A549 (cell line): ENCODE measurements around the gene PODXL2. TPM values are rescaled to one million over a fixed set of nuclear protein-coding genes. Genes with fewer than 3 reads are reported as not detected.

ENCODE experiments used
- ATAC-seq, 2 experiments: fragments of 200-7000 bp in 1 of 2; fragments of >200 bp in 1 of 2; cut with Nextera tagmentation in 1 of 2; cut with Tn5 transposase in 1 of 2; 3 replicates each; pipeline versions ENCODE4 v1.8.0 to v1.9.1; 2018 to 2020; ENCODE audit warnings: mild to moderate bottlenecking in 1 of 2, moderate library complexity in 1 of 2
- CTCF ChIA-PET: fragments of 300-600 bp; sonication (Branson Sonifier 250); formaldehyde crosslinking; extraction: SDS; loops from one replicate; lab custom pipeline; 2021; ENCODE audit warnings: antibody characterized with exemption, inconsistent platforms; lab: Yijun Ruan, JAX
- POLR2A ChIA-PET: fragments of 350-600 bp; formaldehyde crosslinking; extraction: SDS; loops from one replicate; lab custom pipeline; 2021; ENCODE audit warnings: antibody characterized with exemption, inconsistent platforms; lab: Yijun Ruan, JAX
- DNase-seq, 2 experiments: peaks; one replicate each; pipeline versions ENCODE4 v3.0.0 to v3.0.0-alpha.2; 2011 to 2016; ENCODE audit warnings: low read depth in 1 of 2, low spot score in 1 of 2
- FAIRE-seq: peaks from 2 replicates; lab custom pipeline; 2011; peaks lifted over from hg19 to GRCh38; lab: Jason Lieb, UNC
- H3K27ac ChIP-seq, 2 experiments: fragments of >200 bp; sonication (Bioruptor Twin); formaldehyde crosslinking; 3 replicates each; pipeline ENCODE4 v1.5.1; 2016 to 2017
- H3K4me1 ChIP-seq: fragments of >200 bp; sonication (Bioruptor Twin); formaldehyde crosslinking; 3 replicates; pipeline ENCODE4 v1.6.1; 2016
- H3K4me2 ChIP-seq: fragments of >200 bp; sonication (Bioruptor Twin); formaldehyde crosslinking; 3 replicates; pipeline ENCODE4 v1.6.1; 2016
- H3K4me3 ChIP-seq: fragments of >200 bp; sonication (Bioruptor Twin); formaldehyde crosslinking; 3 replicates; pipeline ENCODE4 v1.5.1; 2016
- H3K9me3 ChIP-seq: fragments of >200 bp; sonication (Bioruptor Twin); formaldehyde crosslinking; 3 replicates; pipeline ENCODE4 v1.6.1; 2016
- ATOH8 ChIP-seq: fragments of 250-450 bp; sonication (Bioruptor Pico); IDR thresholded peaks from 2 replicates; pipeline ENCODE4 v1.5.0; 2020; ENCODE audit warnings: low read depth, mild to moderate bottlenecking, moderate library complexity
- BCL3 ChIP-seq: fragments of >200 bp; sonication (Bioruptor Twin); formaldehyde crosslinking; IDR thresholded peaks from 3 replicates; pipeline ENCODE4 v1.6.1; 2016
- E2F6 ChIP-seq: IDR thresholded peaks from 2 replicates; pipeline ENCODE4 v1.6.1; 2012; ENCODE audit warnings: low read depth, borderline replicate concordance
- FOSB ChIP-seq: fragments of 250-450 bp; sonication (Bioruptor Pico); IDR thresholded peaks from 2 replicates; pipeline ENCODE4 v1.5.0; 2020; ENCODE audit warnings: mild to moderate bottlenecking, moderate library complexity
- FOSL2 ChIP-seq, 2 experiments: fragments of 450-650 bp in 1 of 2; fragments of >200 bp in 1 of 2; sonication (Bioruptor Twin) in 1 of 2; formaldehyde crosslinking; IDR thresholded peaks; 2 replicates each; pipeline versions ENCODE4 v1.5.0 to v1.6.1; 2016 to 2020; ENCODE audit warnings: mild to moderate bottlenecking in 1 of 2, moderate library complexity in 1 of 2
- GATA3 ChIP-seq: IDR thresholded peaks from 2 replicates; pipeline ENCODE4 v1.6.1; 2012; ENCODE audit warnings: borderline replicate concordance
- HEYL ChIP-seq: fragments of 250-450 bp; sonication (Bioruptor Pico); IDR thresholded peaks from 2 replicates; pipeline ENCODE4 v1.8.0; 2021; ENCODE audit warnings: mild to moderate bottlenecking, moderate library complexity
- HOXA7 ChIP-seq: fragments of 250-450 bp; sonication (Bioruptor Pico); IDR thresholded peaks from 2 replicates; pipeline ENCODE4 v1.5.0; 2020; ENCODE audit warnings: mild to moderate bottlenecking, moderate library complexity
- JUN ChIP-seq, 2 experiments: fragments of >200 bp; sonication (Bioruptor Twin); formaldehyde crosslinking; IDR thresholded peaks; 2 replicates in 1 of 2; 3 replicates in 1 of 2; pipeline ENCODE4 v1.6.1; 2016 to 2017
- MAFK ChIP-seq: fragments of 450-650 bp; IDR thresholded peaks from 2 replicates; pipeline ENCODE4 v1.6.1; 2014; ENCODE audit not compliant: partially characterized antibody
- MAX ChIP-seq: IDR thresholded peaks from 2 replicates; pipeline ENCODE4 v1.6.1; 2012
- MAZ ChIP-seq: fragments of 150-350 bp; IDR thresholded peaks from 2 replicates; pipeline ENCODE4 v1.6.1; 2014; ENCODE audit warnings: antibody characterized with exemption, low read depth, low read length, borderline replicate concordance
- NPAS2 ChIP-seq: fragments of 250-450 bp; sonication (Bioruptor Pico); IDR thresholded peaks from 2 replicates; pipeline ENCODE4 v1.8.0; 2022; ENCODE audit warnings: mild to moderate bottlenecking, moderate library complexity, borderline replicate concordance
- PHF8 ChIP-seq: fragments of 200-600 bp; sonication (generic); IDR thresholded peaks from 2 replicates; pipeline ENCODE4 v1.6.1; 2016; ENCODE audit warnings: low read depth, mild to moderate bottlenecking, antibody characterized with exemption, moderate library complexity, borderline replicate concordance
- POLR2A ChIP-seq: IDR thresholded peaks from 2 replicates; pipeline ENCODE4 v1.6.1; 2012; ENCODE audit warnings: mild to moderate bottlenecking, low read length
- RCOR1 ChIP-seq: fragments of 150-350 bp; IDR thresholded peaks from 2 replicates; pipeline ENCODE4 v1.6.1; 2014; ENCODE audit warnings: antibody characterized with exemption, low read length, low read depth
- RFX5 ChIP-seq: fragments of 450-650 bp; IDR thresholded peaks from 2 replicates; pipeline ENCODE4 v1.7.1; 2014; ENCODE audit warnings: antibody characterized with exemption, mild to moderate bottlenecking, moderate library complexity
- RNF2 ChIP-seq: fragments of 200-600 bp; sonication (generic); IDR thresholded peaks from 2 replicates; pipeline ENCODE4 v1.6.1; 2016; ENCODE audit warnings: low read depth, mild to moderate bottlenecking, antibody characterized with exemption, moderate library complexity, borderline replicate concordance
- WGBS: methylation state at CpG from one replicate; pipeline ENCODE4 v1.1.6; 2017; ENCODE audit errors: missing lambda C conversion rate; 5-methylcytosine and 5-hydroxymethylcytosine counted together
- polyA plus RNA-seq, 4 experiments: library from polyadenylated mRNA; depleted of rRNA in 3 of 4; stranded (reverse); fragments of >200 nt; fragmentation: RNase III in 1 of 4; extraction: RNeasy Plus Mini Kit Qiagen cat#74134 plus additional on column Dnase treatment in 1 of 4; gene quantifications; 2 replicates in 3 of 4; 3 replicates in 1 of 4; pipeline ENCODE4 v1.2.3, GENCODE V29; 2011 to 2017
- TF ChIP-seq, protein P1 (sequence below): fragments of 250-450 bp; sonication (Bioruptor Pico); IDR thresholded peaks from 2 replicates; pipeline ENCODE4 v1.5.0; 2021; ENCODE audit warnings: mild to moderate bottlenecking, moderate library complexity, borderline replicate concordance
- TF ChIP-seq, protein P2 (sequence below): IDR thresholded peaks from 2 replicates; pipeline ENCODE4 v1.6.1; 2012
- TF ChIP-seq, protein P3 (sequence below): fragments of 450-650 bp; IDR thresholded peaks from 2 replicates; pipeline ENCODE4 v1.6.1; 2014; ENCODE audit warnings: antibody characterized with exemption
- TF ChIP-seq, protein P4 (sequence below): fragments of 150-350 bp; IDR thresholded peaks from 2 replicates; pipeline ENCODE4 v1.6.1; 2014; ENCODE audit warnings: low read depth, mild to moderate bottlenecking, low read length

PODXL2 gene
- polyA plus RNA-seq, 2 of the 4 experiments (the other 2 are of a cell fraction), result 4.2 to 5.5 TPM

- DNase-seq (peak; percentile 66 to 68), FAIRE-seq (no peak), ATAC-seq (peak; percentile 77 to 80)
- Histone ChIP-seq H3K27ac (peak within 1 kb of the TSS; percentile 100), H3K9me3 (no peaks in the 10 kb centered on the region), H3K4me1 (peaks cover 11% of the 10 kb centered on the region; the same call in 1 of the 3 replicates), H3K4me2 (peak within 1 kb of the TSS; percentile 96)
- POLR2A ChIA-PET, result no interaction called here
- WGBS, result 0% methylated on average over 10 of the region's 102 CpGs
- CTCF ChIA-PET, result interaction anchor here (1.1 to 2.8 kb wide), 4 partner anchors 18 to 98 kb away, joined by 3 to 21 read pairs (median 4); no protein-coding TSS in a partner anchor
- TF ChIP-seq RFX5 (no peak), E2F6 (0 out of 2 replicates have a peak, but pooled peaks have one; percentile 19), MAFK (no peak), BCL3 (peak; percentile 85; the same call in 2 of the 3 replicates), FOSL2 (IDR thresholded peaks at IDR 0.05) (no peak), FOSL2 (CRISPR knock-in tag; IDR thresholded peaks at IDR 0.05) (peak; percentile 13; the same call in 1 of the 2 replicates), FOSB (CRISPR knock-in tag) (no peak), MAZ (0 out of 2 replicates have a peak, but pooled peaks have one; percentile 19), RCOR1 (no peak), MAX (peak; percentile 38; the same call in 1 of the 2 replicates), GATA3 (no peak), HEYL (no peak), JUN (IDR thresholded peaks at IDR 0.05) (peak in 1 of 2 experiments; percentile 85; a peak in 3 of 5 replicates), ATOH8 (CRISPR knock-in tag) (no peak), NPAS2 (CRISPR knock-in tag) (no peak), HOXA7 (no peak), POLR2A (peak; percentile 52), PHF8 (peak; percentile 92), RNF2 (no peak)
- TF ChIP-seq, protein P1, sequence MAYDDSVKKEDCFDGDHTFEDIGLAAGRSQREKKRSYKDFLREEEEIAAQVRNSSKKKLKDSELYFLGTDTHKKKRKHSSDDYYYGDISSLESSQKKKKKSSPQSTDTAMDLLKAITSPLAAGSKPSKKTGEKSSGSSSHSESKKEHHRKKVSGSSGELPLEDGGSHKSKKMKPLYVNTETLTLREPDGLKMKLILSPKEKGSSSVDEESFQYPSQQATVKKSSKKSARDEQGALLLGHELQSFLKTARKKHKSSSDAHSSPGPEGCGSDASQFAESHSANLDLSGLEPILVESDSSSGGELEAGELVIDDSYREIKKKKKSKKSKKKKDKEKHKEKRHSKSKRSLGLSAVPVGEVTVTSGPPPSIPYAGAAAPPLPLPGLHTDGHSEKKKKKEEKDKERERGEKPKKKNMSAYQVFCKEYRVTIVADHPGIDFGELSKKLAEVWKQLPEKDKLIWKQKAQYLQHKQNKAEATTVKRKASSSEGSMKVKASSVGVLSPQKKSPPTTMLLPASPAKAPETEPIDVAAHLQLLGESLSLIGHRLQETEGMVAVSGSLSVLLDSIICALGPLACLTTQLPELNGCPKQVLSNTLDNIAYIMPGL (CRISPR knock-in tag), result no peak
- TF ChIP-seq, protein P2, sequence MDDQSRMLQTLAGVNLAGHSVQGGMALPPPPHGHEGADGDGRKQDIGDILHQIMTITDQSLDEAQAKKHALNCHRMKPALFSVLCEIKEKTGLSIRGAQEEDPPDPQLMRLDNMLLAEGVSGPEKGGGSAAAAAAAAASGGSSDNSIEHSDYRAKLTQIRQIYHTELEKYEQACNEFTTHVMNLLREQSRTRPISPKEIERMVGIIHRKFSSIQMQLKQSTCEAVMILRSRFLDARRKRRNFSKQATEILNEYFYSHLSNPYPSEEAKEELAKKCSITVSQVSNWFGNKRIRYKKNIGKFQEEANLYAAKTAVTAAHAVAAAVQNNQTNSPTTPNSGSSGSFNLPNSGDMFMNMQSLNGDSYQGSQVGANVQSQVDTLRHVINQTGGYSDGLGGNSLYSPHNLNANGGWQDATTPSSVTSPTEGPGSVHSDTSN, result 0 out of 2 replicates have a peak, but pooled peaks have one; percentile 19
- TF ChIP-seq, protein P3, sequence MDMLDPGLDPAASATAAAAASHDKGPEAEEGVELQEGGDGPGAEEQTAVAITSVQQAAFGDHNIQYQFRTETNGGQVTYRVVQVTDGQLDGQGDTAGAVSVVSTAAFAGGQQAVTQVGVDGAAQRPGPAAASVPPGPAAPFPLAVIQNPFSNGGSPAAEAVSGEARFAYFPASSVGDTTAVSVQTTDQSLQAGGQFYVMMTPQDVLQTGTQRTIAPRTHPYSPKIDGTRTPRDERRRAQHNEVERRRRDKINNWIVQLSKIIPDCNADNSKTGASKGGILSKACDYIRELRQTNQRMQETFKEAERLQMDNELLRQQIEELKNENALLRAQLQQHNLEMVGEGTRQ, result no peak
- TF ChIP-seq, protein P4, sequence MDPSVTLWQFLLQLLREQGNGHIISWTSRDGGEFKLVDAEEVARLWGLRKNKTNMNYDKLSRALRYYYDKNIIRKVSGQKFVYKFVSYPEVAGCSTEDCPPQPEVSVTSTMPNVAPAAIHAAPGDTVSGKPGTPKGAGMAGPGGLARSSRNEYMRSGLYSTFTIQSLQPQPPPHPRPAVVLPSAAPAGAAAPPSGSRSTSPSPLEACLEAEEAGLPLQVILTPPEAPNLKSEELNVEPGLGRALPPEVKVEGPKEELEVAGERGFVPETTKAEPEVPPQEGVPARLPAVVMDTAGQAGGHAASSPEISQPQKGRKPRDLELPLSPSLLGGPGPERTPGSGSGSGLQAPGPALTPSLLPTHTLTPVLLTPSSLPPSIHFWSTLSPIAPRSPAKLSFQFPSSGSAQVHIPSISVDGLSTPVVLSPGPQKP, result no peak
- TF ChIP-seq, all 56 proteins: peak for 9
- H3K4me3 ChIP-seq, result peak within 1 kb of the TSS; percentile 100
These were observed 43.6 kb downstream of the PODXL2 start, which contains the start of gene ABTB1 for GRCh38 chr3:127672429-127673190. TSS of gene ABTB1 (plus strand) at chr3:127672952. CDS start at chr3:127673026, 74 bp downstream.
